Adipose tissue (tissue), 3 donors: Measurements from ENCODE around the gene PLPP1. TPM values are rescaled to one million over a fixed set of nuclear protein-coding genes. Genes with fewer than 3 reads are reported as not detected.

ENCODE experiments used
- H3K27ac ChIP-seq: one replicate; pipeline ENCODE4 v1.5.1; 2013; ENCODE audit warnings: low read depth, low read length
- WGBS, 3 donors: extraction: QIAGEN DNeasy Blood & Tissue Kit; methylation state at CpG; one replicate each; pipeline ENCODE4 v1.1.7; 2013; 5-methylcytosine and 5-hydroxymethylcytosine counted together
- polyA plus RNA-seq, 3 donors: library from polyadenylated mRNA; stranded (reverse); fragments of 200-250 nt; gene quantifications; one replicate each; pipeline ENCODE4 v1.2.3, GENCODE V29; 2013
- donor health status: healthy with polysubstance abuse.
- donor health status: Bipolar disorder and iron deficiency.
- donor health status: healthy.

PLPP1 gene
- polyA plus RNA-seq, 3 donors, result 34.3 to 276 (median 150) TPM

DNA sequence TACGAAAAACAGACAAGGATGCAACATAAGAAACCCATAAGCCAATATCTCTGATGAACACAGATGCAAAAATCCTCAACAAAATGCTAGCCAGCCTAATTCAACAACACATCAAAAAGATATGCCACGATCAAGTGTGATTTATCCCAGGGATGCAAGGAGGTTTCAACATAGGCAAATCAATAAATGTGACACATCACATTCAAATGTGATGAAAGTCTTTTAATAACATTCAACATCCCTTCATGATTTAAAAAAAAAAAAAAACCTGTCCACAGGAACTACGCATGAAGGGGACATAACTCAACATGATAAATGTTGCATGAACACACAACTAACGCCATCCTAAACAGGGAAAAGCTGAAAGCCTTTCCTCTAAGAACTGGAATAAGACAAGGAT, 102.2 kb downstream of the PLPP1 start:
- no peak overlapping the region for H3K27ac ChIP-seq
- 95 to 98% (median 97%) methylated on average over 4 of the region's 4 CpGs for WGBS, 3 donors

- WGBS, 3 donors, result 86 to 98% (median 95%) methylated on average over 9 of the region's 9 CpGs
- H3K27ac ChIP-seq, result no peak overlapping the region
Measured at GRCh38 chr5:55429613-55430253, 105.0 kb downstream of the PLPP1 start.

- no peak overlapping the region for H3K27ac ChIP-seq
- WGBS, 3 donors, result 50 to 53% (median 52%) methylated on average over 2 of the region's 2 CpGs
Measured at GRCh38 chr5:55429221-55429612, 105.5 kb downstream of the PLPP1 start.

- H3K27ac ChIP-seq, result no peak overlapping the region
- 87 to 95% (median 93%) methylated on average over 1 of the region's 1 CpG for WGBS, 3 donors
Measured at GRCh38 chr5:55427157-55427556, 107.6 kb downstream of the PLPP1 start.

DNA sequence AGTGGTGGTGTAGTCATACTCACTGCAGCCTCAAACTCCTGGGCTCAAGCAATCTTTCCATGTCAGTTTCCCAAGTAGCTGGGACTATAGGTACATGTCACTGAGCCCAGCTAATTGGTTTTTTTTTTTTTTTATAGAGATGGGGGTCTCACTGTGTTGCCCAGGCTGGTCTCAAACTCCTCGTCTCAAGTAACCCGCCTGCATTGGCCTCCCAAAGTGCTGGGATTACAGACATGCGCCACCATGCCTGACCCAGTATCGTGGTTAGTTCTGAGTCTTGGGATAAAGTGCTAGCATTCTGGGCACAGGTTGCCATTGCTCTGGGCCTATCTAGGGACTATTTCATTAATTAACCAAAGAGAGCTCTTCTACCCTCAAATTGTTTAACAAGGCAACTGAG, 108.3 kb downstream of the PLPP1 start:
- WGBS, 3 donors, result 95 to 98% (median 97%) methylated on average over 4 of the region's 4 CpGs
- H3K27ac ChIP-seq, result no peak overlapping the region

- WGBS, 3 donors, result 78 to 88% (median 84%) methylated on average over 4 of the region's 4 CpGs
- H3K27ac ChIP-seq, result no peak overlapping the region
Measured at GRCh38 chr5:55421074-55421529, 113.7 kb downstream of the PLPP1 start.

DNA sequence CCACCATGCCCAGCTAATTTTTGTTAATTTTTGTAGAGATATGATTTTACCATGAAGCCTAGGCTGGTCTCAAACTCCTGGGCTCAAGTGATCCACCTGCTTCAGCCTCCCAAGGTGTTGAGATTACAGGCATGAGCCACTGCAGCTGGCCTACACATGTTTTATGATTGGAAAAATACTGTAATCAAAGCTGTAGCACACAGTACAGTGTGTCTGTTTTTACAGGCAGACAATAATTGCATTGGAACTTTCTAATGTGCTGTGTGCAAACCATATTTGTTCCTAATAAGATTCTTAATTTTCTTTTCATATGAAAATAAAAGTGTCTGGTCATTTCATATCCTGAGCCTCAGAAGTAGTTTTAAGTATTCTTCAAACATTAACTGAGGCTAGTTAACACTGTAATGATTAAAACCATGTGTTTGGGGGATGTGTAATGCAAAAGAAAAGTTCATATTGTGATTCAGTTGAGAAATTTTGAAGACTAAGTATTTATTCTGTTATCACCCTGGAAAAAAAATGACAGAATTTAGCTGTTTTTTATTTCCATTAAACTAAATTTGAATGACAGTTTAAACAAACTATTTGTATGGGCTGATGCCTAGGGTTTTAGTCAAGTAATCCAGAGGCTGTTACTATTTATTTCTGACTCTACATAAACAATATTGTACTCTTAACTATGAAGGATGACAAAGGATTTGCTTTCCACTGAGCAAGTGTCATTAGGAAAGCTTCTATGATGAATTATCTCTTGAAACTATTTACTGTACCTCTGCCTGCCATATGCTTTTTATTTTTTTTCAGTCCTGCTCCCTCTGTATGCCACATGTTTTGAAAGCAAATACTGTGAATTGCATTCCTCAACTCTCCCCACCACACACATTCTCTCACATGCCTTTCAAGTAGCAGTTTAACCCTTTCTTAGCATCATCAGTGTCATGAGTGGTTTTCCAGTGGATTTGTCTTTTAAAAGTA, 115.5 kb downstream of the PLPP1 start:
- H3K27ac ChIP-seq, result no peak overlapping the region

DNA sequence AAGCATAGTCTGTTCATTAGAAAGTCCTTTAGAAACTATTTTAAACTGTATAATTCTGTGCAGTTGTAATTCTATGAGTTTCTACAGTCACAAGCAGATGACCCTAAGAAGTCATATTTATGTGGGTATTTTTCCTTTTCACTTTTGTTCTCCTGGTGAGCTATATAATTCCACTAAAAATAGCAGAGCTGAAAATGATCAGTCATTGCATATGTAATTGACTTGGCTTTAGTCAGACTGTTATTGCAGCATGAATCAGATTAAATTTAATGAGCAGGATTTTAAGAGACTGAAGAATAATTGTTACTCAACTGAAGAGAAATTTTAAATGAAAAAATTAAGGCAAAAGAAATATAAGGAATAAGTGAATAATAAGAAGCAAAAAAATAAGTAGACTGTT, 118.5 kb downstream of the PLPP1 start:
- no peak overlapping the region for H3K27ac ChIP-seq

DNA sequence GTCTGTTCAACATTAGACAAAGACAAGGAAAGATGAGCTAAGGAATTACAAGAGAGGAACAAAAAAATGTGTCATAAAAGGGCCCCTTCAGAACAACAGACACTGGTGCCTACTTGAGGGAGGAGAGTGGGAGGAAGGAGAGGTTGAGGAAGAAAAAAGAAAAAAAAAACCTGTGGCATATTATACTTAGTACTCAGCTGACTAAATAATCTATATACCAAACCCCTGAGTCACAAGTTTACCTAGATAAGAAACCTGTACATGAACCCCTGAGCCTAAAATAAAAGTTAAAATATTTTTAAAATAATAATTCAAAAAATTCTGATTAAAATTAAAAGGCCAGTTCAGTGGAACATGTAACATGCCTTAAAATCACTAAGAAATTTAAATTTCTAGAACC, 119.7 kb downstream of the PLPP1 start:
- H3K27ac ChIP-seq, result no peak overlapping the region

DNA sequence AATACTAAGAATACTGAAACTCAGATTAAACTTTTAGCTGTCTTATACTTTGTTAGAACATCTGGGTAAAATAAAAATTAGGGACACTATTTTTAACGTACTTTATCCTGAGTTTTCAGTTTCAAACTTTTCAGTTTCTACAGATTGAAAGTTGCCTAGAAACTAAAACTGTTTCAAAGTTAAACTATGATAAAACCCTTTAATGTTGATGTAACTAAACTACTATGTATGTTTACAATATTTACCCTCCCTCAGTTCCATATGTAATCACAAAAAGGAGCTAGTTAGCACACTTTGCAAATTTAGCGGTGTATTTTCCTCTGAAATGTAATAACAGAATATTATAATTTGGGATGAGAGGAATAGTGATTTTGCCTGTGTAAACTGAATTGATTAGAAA, 121.1 kb downstream of the PLPP1 start:
- 83 to 93% (median 85%) methylated on average over 2 of the region's 2 CpGs for WGBS, 3 donors
- no peak overlapping the region for H3K27ac ChIP-seq

- no peak overlapping the region for H3K27ac ChIP-seq
- WGBS, 3 donors, result 93 to 95% (median 94%) methylated on average over 1 of the region's 1 CpG
Measured at GRCh38 chr5:55411876-55412275, 122.9 kb downstream of the PLPP1 start.

DNA sequence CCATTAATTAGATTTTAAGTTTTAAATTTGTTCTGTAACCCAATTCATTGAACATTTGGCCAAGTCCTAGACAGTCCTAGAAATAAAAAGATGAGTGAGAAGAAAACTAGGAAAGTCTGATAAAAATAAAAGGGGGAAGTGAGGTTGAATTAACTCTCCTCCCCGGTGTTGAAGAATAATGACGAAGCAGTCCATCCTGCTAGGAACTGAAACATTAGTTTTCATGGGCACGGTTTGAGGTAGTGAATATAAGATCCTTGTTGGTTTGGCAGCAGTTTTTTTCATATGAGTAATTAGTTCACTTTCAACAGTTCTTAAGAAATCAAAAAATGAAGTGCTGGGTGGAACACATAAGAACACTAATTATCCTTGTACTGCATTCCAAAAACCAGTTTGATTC, 123.9 kb downstream of the PLPP1 start:
- 55 to 75% (median 65%) methylated on average over 3 of the region's 3 CpGs for WGBS, 3 donors
- no peak overlapping the region for H3K27ac ChIP-seq

DNA sequence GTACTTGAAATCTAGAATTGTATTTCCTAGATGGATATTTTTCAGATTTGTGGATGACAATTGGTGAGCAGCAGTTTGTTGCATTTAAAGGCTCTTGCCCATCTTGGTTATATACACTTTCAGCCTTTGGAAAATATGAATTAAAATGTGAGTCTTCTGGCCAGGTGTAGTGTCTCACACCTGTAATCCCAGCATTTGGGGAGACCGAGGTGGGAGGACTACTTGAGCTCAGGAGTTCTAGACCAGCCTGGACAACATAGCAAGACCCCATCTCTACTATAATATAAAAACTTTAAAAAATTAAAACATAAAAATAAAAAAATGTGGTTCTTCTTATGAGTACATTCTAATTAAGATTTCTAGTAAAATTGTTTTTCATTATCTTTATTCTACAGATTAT, 125.0 kb downstream of the PLPP1 start:
- 94 to 100% (median 97%) methylated on average over 1 of the region's 1 CpG for WGBS, 3 donors
- no peak overlapping the region for H3K27ac ChIP-seq

DNA sequence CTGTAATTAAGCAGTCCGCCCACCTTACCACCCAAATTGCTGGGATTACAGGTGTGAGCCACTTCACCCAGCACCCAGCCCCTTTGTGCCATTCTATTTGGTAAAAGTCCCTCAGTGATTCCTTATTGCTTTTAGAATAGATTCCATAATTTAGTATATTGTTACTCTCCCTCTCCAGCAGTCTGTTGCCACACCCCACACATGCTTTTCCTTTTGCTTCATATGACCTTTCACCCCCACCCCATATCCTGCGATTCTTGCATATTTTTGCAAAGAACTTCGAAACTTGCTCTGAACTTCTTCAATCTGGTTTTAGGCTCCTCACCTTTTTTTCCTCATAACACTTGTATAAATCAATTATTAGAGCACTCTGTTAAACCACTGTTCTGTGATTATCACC, 126.8 kb downstream of the PLPP1 start:
- 64 to 84% (median 65%) methylated on average over 3 of the region's 3 CpGs for WGBS, 3 donors
- H3K27ac ChIP-seq, result no peak overlapping the region

DNA sequence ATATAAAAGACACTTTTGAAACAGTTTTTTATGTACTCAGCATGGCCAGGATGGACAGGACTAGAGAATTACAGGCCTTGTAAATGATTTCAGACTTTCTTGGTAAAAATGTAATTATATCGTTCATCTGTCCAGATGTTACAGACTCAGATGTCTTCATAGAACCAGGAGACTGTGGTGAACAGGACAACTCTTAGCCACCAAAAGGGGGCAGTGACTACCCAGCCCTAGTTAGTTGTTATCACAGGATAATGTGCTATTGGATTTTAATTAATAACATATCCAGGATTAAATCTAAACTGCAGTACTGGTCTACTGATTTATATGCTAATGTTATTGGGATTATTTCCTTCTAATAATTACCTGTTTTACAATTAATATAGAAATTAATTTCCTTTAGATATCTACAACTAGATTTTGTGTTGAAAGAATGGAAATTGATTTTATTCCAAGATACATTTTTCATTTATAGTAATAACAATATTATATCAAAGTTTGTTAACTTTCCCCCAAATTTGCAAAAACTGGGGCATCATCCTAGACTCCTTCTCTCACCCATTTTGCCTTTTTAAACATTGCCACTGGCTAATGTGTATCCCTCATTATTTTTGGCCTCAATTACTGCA, 127.6 kb downstream of the PLPP1 start:
- H3K27ac ChIP-seq, result no peak overlapping the region
- WGBS, 3 donors, result 24 to 55% (median 43%) methylated on average over 1 of the region's 1 CpG

DNA sequence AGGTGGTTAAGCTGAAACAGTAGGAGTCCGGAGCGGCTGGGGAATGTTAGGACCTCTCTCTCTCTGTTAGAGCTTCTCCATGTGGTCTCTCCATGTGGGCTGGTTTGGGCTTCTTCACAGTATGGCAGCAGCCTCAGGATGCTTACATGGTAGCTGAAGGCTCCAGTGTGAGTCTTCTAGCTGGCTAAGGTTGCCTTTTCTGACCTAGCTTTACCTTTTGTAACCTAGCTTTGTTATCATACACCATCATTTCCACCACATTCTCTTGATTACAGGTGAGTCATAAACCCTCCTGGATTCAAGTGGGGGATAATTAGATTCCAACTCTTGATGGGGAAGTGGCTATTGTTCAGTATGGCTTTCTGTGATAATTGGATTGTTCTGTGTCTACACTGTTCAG, 128.5 kb downstream of the PLPP1 start:
- no peak overlapping the region for H3K27ac ChIP-seq
- 93 to 95% (median 94%) methylated on average over 2 of the region's 2 CpGs for WGBS, 3 donors

GRCh38 chr5:55402199-55402598, 132.6 kb downstream of the PLPP1 start:
- 41 to 48% (median 48%) methylated on average over 2 of the region's 2 CpGs for WGBS, 3 donors

DNA sequence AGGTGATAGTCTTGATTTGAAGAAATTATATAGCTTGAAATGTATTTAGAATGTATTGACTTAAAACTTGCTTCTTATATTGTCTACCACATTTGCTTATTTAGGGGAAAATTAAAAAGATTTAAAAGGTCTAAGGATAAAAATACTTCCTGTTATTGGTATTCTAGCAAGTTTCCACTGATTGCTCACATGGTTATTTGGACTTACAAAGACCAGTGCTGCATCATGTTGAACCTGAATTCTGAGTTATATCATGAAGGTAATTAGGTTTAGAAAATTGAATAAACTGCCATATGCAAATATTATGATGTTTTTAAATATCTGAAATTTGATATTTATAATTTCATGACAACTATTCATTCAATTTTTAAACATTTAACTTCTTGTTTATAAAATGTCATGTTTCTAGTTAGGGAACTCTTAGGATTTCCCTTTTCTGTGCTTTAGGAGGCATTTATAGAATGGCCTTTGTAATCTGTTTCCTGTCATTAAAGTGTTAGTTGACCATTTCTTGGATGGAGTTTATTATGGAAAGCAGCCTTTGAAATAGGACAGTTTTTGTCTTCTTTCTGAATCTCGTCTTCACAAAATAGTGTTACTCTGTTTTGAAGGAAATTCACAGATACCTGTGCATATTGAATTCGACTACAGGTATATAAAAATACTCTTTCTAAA, 141.1 kb downstream of the PLPP1 start:
- H3K27ac ChIP-seq, result no peak overlapping the region
- WGBS, 3 donors, result 42 to 46% (median 44%) methylated on average over 2 of the region's 2 CpGs

More at GRCh38 chr5:55402199-55402598, 132.6 kb downstream of the PLPP1 start:
- H3K27ac ChIP-seq, result no peak overlapping the region

DNA sequence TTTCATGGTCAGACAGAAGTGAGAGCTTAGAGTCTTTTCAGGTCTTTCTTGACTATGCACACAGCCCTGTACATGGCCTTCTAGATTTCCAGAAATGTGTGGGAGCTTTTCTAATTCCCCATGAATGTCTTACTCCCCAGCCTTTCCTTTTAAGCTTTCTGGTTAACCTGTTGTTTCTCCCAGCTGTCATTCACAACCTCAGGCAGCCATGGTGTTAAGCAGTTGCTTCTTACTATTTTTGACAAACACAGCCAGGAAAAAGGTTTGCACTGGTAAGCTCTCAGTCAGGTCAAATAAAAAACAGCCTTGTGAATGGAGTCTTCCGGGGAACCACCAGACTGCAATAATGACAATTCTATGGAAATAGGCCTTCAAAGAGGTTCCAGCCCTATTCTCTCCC, 142.1 kb downstream of the PLPP1 start:
- 98 to 100% (median 100%) methylated on average over 1 of the region's 1 CpG for WGBS, 3 donors
- H3K27ac ChIP-seq, result no peak overlapping the region
